C4-2B (cell line): ENCODE results near the gene PTGIR.
A peak's percentile ranks its signal among the peaks of the same experiment; 100 is the strongest.

Source experiments
- H3K27ac ChIP-seq: fragments of 450-650 bp; 2 replicates; pipeline ENCODE4 v1.5.1; 2017
- ZFX ChIP-seq: fragments of 450-650 bp; IDR thresholded peaks from 2 replicates; pipeline ENCODE4 v1.6.1; 2017
- TF ChIP-seq, protein P1 (sequence below): fragments of 450-650 bp; conservative IDR thresholded peaks from 2 replicates; pipeline ENCODE4 v1.5.1; 2017; ENCODE audit warnings: mild to moderate bottlenecking

Gene PTGIR

DNA sequence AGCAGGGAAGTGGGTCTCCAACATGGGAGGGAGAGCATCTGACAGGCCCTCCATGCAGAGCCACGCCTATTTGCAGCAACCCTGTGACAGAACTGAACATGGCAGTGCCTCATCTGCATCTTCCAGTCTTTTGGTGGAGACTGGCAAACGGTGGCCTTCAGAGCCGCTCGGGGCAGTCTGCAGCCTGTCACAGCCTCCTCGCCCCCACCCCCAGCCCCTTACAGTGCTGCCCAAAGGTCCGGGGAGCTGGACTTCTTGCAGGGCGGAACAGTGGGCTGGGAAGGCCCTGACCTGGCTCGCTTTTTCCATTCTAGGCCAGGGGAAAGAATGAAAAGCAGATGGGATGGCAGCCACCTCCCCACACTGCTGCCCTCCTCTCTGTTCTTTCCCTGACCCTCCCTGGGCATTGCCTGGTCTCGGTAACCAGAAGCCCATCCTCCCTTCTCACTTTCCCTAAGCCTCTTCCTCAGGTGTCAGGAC is 21.1 kb downstream of the PTGIR start:
- no peak for TF ChIP-seq ZFX
- TF ChIP-seq, protein P1, sequence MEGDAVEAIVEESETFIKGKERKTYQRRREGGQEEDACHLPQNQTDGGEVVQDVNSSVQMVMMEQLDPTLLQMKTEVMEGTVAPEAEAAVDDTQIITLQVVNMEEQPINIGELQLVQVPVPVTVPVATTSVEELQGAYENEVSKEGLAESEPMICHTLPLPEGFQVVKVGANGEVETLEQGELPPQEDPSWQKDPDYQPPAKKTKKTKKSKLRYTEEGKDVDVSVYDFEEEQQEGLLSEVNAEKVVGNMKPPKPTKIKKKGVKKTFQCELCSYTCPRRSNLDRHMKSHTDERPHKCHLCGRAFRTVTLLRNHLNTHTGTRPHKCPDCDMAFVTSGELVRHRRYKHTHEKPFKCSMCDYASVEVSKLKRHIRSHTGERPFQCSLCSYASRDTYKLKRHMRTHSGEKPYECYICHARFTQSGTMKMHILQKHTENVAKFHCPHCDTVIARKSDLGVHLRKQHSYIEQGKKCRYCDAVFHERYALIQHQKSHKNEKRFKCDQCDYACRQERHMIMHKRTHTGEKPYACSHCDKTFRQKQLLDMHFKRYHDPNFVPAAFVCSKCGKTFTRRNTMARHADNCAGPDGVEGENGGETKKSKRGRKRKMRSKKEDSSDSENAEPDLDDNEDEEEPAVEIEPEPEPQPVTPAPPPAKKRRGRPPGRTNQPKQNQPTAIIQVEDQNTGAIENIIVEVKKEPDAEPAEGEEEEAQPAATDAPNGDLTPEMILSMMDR, result no peak
- no peak overlapping the region for H3K27ac ChIP-seq

DNA sequence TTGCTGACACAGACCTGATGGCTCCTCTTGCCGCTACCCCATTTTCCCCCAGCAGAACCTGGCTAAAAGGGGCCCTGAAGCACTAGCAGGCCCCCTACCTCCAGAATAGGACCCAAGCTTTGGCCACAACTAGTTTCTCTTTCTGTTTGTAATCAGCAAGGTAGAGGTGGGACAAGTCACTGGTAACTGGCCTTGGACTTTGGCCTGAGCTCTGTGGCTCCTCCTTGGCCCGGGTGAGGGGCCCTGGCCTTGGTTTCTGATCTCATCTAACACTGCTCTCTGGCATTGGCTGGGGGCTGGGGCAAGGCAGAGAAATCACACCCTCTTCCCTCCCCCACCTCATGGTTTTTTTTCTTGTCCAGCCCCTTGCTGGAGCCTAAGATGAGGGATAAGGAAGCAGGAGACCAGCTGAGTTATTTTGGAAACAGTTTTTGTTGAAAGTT is 21.7 kb downstream of the PTGIR start:
- H3K27ac ChIP-seq, result peak overlapping the region; percentile 89; the same call in 1 of the 2 replicates
- no peak for TF ChIP-seq ZFX
- TF ChIP-seq, protein P1, result no peak

DNA sequence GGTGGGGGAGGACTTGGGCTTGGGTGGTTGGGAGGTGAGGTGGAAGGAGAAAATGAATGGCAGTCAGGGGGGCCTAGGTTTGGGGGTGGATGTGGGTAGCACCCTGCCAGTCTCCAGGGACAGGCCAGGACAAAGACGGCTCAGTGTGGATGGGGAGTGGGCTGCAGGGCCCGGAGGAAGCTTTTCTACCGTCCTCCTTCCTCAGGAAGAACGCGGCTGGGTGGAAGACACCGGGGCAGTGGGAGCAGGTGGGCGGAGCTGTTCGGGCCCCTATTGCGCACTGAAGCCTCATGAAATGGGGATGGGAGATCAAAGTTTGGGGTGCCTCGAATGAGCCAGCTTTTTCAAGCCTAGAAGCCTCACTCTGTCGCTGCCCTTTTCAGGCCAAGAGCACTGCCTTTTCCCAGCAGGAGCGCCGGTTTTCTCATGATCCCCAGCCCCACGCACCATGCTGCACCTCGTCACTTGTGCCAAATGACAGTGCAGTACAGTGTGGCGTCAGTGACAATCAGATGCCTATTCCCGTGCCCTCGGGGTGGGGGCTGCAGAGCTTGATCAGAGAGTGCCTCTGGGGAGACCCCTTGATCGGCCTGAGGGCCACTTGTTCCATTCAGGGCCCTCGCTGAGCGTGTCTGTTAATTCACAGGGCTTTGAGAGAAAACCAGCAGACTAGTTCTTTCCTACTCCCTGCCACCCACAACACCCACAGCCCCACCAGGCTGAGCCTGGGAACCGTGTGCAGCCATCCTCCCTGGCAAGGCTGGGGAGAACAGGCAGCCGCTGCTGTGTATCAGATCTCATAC is 22.3 kb downstream of the PTGIR start:
- peak overlapping the region; percentile 89 for H3K27ac ChIP-seq
- TF ChIP-seq ZFX, result no peak

DNA sequence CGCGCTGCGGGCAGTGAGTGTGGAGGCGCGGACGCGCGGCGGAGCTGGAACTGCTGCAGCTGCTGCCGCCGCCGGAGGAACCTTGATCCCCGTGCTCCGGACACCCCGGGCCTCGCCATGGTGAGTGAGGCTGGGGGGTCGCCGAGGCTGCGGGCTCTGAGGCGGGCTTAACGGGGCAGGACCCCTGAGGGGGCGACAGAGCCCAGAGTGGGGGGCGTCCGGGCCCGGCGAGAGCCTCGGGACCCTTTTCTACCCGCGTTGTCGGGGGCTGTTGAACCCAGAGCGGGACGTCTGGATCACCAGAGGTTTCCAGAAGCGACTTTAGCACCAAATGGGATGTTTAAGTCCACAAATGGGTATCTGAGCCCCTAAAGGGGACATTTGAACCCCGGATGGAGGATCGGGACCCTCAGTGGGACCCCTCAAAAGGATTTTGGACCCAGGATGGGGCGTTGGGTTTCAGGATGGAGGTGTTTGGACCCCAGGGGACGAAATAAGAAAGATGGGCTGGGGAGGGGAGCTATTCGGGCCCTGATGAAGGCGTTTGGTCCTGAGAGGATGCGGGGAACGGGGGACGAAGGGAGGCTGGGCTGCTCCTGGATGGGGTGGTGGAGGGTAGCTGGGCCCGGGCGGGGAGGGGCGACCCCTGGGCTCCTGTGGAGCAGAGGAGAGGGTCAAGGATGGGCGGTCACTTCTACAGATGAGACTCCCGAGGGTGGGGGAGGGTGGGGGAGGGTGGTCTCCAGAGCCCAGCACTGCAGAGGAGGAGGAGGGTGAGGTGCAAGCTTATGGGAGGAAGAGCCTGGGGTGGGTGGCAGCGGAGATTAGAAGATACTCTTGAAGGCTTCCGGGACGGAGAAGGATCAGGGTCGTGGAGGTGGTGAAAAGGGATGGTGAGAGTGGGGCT is 23.3 kb downstream of the PTGIR start, which contains the start of gene CALM3:
TSS of gene CALM3 (plus strand) at position 13 of the 907 bp plus-strand sequence. CDS start at position 118, 105 bp downstream.
- TF ChIP-seq ZFX, result no peak
- TF ChIP-seq, protein P1, result no peak
- peak within 1 kb of the TSS; percentile 89 for H3K27ac ChIP-seq

DNA sequence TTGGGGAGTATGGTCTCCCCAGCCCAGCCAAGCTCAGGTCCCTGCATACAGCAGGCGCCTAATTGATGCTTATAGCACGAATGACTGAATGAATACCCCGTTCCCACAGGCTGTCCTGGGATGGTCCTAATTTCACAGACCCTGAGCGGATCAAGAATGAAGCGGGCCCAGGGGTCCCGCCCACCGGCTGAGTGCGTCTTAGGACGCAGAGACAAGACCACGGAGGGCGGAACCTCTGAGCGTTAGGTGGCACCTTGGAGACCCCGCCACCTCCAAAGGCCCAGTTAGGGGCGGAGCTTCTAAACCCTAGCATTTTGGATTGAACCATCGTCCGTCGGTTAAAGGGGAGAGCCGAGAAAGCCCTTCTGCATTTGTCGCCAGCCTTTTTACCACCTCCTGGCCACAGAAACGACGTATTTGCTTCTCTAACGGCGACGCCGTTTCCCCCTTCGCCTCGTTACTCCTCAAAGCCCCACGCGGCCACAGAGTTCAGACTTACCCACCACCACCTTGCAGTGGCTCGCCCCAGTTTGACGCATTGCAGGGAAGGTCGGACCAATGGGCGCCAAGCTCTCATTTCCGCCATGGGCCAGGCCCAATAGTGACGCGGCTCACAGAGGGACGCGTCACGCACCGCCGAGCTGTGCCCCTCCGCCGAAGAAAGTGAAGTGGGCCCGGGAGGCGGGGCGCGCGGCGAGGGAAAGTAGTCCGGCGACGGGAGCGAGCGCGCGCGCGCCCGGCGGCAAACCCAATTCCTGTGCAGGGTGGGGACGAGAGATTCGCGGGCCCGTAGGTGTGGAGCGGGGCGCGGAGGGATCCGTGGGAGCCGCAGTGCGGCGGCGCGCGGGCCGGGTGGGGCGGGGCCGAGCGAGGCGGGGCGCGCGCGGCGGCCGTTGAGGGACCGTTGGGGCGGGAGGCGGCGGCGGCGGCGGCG is 24.2 kb downstream of the PTGIR start:
- peak overlapping the region; percentile 89 for H3K27ac ChIP-seq
- no peak for TF ChIP-seq ZFX
- TF ChIP-seq, protein P1, result no peak

DNA sequence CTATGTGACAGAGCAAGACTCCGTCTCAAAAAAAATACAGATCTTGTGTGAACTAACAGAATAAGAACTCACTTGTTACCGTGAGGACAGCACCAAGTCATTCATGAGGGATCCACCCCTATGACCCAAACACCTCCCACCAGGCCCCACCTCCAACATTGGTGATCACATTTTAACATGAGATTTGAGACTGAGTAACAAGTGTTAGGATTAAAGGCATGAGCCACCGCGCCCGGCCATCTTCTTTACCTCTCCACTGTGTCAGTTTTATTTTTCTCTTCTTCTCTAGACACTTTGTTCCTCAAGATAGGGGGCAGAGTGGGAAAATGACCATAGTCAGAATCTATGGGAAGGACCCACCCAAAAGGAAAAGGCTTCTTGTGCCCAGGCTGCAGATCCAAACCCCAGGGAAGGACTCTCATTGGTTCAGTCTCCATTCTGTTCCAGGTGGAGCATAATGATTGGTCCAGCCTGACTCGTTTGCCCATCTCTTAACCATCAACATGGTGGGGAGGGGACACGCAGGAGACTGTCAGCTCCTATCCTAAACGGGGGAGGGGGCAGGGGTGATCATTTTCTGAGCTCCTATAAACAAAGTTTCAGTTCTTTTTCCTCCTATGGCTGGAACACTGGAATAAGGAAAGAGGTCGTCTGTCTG is 25.0 kb downstream of the PTGIR start:
- TF ChIP-seq, protein P1, result no peak
- no peak for TF ChIP-seq ZFX

More for the DNA sequence above, 25.0 kb downstream of the PTGIR start:
- H3K27ac ChIP-seq, result peak overlapping the region; percentile 89
